Measurements from ENCODE around the gene PNPLA2.

The PNPLA2 gene

DNA sequence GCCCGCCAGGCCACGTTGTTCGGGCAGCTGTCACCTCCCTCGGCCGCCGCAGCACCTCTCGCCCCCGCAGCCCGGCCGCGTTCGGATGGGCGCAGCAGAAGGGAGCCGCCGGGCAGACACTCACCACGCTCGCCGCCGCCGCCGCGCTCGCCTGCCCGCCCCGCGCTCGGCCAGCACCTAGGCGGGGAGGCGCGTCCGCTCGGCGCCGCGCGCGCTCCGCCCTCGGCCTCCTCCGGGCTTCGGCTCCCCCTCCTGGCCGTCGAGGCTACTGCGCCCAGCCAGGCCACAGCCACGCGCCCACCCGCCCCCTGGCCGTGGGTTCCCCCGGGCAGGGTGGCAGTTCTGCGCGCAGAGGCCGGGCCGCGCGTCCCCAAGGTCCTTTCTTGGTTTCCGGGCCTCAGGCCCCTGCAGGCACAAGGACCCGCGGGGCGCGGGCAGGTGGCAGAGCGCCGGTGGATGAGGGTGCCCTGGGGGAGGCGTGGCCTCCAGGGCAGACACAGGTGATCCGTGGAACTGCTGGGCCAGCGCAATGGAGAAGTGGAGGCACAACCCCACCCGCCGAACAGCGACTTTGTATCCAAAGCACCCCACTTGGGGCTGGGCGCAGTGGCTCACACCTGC, 20.5 kb upstream of the PNPLA2 start, which contains the start of gene SLC25A22:
TSS of gene SLC25A22 (minus strand) at position 189 of the 621 bp plus-strand sequence. CDS start 3,275 bp downstream, outside the sequence.
- DNase-seq (ENCODE audit: low read depth) = peak; percentile 78

DNA sequence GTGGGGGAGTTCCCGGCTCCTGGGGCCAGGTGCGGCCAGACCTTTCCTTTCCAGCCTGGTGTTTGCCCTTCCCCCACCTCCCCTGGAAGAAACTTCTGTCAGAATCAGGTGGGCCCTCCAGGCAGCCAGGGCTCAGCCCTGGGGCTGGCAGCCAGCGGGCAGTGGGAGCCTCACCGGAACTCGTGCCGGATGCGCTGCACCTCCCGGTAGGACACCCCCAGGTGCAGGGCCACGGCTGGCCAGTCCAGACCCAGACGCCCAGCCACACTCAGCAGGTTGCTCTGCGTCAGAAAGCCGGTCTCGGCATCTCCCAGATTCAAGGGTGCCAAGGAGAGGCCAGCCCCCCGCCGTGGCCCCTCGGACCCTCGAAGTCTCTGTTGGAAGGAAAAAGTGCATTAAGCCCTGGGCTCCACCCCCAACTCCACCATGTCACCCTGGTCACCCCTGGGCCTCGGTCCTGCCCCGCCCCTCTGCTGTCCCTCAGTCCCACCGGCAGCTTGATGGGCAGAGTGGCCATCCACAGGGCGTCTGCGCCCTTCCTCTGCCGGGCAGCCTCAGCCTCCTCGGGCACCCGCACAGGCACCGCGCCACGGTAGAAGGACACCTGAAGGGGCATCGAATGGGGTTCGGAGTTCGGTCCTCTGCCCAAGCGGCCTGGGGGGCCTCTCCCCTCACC, 18.9 kb upstream of the PNPLA2 start:
- DNase-seq (ENCODE audit: low read depth) = no peak

DNA sequence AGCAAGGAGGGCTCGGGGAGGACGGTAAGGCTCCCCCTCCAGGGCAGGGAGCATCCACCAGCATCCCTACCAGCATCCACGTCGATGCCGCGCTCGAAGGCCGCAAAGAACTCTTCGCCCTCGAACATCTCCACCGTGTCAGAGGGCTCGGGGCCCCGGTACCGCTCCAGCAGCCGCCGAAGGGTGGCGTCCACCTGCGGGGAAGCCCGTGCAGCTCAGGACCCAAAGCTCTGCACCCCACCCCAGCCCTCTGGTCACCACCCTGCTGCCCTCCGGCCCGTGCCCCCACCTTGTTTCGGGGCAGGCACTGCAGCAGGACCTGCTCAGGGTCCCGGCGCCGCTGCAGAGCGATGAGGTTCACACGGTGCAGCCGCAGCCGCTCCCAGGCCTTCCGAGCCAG, 18.2 kb upstream of the PNPLA2 start:
- DNase-seq (ENCODE audit: low read depth) = no peak

DNA sequence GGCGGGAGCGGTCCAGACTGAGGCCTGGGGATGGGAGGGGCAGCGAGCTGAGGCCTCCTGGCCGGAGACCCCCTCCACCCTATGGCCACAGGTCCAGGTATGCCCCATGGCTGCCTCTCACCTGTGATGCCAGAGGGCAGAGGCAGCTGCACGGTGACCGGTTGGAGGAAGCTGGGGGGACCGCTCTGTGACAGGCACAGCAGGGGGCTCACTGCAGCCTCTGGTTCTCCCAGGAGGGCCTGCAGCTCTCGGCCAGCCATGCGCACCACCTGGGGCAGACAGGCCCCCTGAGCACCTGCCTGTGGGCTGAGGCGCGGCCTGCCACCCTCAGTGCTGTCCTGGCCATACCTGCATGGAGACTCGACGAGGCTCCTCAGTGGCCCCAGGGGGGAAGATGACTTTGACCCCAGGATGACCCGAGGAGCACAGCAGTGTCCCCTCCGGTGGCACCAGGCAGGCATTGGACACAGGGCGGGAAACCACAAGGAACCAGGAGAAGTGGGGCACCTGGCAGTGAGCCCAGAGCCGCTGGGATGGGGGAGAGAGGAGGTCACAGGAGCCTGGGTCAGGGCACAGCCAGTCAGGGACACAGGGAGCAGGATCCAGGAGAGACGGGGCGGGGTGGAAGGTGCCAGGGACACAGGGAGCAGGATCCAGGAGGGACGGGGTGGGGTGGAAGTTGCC, 17.5 kb upstream of the PNPLA2 start:
- DNase-seq (ENCODE audit: low read depth) = no peak

DNA sequence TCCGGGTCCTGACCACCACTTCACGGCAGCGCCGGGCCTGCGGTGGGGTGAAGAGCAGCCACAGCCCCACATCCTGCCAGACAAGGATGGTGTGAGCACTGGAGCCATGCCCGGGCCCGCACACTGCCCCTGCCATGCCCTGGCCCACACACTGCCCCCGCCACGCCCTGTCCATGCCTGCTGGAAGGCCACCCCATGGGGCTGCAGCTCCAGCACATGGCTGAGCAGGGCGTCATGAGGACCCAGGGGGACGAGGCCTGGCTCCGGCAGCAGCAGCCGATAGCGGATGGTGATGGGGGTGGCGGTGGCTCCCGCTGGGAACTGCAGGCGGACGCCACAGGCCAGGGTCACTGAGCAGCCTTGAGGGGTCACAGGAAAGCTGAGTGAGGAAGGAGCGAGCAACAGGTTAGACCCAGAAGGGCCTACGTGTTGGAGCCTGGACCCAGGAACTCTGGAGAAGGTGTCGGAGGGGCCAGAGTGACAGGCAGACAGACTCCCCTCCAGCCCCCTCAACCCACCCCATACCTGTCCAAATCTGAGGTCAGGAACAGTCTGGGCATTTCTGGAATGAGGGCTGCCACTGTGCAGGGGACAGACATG, 16.6 kb upstream of the PNPLA2 start:
- DNase-seq (ENCODE audit: low read depth) = no peak

DNA sequence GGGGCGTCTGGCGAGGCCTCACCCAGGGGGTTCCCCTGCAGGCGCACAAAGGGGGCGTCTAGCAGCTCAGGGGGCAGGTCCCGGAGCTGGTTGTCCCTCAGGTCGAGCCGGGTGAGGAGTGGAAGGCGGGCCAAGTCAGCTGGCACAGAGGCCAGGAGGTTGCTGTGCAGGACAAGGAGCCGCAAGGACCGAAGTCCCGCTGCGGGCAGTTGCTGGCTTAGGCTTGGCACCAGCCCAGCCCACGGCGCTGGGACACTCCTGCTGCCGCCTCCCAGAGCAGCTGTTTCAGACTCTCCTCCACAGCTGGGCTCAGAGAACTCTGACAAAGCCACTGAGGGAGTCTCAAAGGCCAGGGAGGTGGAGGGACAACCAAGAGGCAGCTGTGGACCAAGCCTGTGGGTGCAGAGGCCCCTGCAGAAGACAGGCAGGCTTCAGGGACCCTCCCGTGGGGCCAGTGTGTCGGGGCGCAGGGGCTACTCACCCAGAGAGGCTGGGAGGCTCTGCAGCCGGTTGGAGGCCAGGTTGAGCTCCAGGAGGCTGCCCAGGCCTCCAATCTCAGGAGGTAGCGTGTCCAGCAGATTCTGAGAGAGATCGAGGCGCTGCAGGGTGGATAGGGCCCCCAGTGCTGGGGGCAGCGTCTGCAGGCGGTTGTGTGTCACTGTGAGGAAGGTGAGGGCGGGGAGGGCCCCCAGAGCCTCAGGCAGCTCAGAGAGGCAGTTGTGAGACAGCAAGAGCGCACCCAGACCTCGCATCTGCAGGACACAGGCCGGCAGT, 15.8 kb upstream of the PNPLA2 start:
- DNase-seq (ENCODE audit: low read depth) = no peak

DNA sequence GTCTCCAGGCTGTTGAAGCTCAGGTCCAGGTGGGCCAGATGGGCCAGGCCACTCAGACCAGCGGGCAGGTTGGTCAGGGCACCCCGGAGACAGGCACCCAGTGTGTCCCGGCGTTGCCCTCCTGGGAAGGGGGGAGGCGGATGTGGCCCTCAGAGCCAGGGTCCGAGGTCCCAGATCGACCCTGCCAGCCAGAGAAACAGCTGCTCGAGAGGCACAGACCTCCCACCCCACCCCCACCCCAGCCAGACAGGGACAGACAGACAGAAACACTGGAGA, 15.3 kb upstream of the PNPLA2 start:
- DNase-seq (ENCODE audit: low read depth) = no peak

DNA sequence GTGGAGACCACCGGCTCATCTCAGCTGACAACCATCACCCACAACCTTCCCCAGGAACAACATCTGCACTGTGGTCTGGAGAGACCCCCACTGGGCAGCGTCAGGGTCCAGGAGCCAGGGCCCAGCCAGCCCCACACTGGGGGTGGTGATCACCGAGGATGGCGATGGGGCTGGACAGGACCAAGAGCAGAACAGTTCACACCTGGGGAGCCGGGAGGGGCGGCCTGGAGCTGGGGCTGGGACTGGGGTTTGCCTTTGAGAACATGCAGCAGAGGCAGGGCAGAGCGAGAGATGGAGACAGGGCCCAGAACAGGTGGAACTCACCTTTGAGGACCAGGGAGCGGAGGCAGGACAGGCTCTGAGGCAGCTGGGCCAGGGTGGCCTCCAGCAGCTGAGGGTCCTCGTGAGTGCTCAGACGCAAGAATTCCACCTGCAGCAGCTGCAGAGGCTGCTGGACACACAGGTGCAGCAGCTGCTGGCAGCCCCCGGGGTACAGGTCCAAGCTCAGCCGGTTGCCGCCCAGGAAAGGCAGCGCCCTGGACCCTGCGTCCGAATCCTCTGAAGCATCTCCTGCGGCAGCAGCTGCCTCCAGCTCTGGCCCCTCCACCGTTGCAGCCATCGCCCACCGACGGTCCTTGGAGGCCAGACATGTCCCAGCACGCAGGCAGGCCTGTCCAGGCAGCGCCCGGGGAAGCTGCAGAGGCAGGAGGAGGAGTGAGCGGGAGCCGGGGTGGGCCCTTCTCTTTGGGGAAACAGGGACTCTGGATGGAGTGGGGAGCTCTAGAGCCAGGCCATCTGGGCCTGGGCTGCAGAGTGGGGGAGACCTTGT, 14.7 kb upstream of the PNPLA2 start:
- peak; percentile 24 for DNase-seq (ENCODE audit: low read depth)

DNA sequence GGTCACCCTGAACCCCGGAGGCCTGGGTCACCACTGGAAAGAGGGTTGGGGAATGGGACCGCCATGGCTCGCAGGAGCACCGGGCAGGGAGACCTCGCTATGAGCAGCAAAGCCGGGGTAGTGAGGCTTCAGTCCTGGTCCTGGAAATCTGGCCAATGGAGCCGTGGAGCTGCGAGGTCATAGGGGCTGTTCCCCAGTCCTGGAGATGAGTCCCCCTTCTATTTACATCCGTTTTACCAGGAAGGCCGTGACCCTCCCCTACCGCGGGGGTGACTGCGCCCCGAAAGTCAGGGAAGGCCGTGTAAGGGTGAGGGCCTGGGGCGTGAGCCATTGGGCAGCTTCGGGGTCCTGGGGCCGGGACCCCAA, 14.1 kb upstream of the PNPLA2 start:
- no peak for DNase-seq (ENCODE audit: low read depth)

DNA sequence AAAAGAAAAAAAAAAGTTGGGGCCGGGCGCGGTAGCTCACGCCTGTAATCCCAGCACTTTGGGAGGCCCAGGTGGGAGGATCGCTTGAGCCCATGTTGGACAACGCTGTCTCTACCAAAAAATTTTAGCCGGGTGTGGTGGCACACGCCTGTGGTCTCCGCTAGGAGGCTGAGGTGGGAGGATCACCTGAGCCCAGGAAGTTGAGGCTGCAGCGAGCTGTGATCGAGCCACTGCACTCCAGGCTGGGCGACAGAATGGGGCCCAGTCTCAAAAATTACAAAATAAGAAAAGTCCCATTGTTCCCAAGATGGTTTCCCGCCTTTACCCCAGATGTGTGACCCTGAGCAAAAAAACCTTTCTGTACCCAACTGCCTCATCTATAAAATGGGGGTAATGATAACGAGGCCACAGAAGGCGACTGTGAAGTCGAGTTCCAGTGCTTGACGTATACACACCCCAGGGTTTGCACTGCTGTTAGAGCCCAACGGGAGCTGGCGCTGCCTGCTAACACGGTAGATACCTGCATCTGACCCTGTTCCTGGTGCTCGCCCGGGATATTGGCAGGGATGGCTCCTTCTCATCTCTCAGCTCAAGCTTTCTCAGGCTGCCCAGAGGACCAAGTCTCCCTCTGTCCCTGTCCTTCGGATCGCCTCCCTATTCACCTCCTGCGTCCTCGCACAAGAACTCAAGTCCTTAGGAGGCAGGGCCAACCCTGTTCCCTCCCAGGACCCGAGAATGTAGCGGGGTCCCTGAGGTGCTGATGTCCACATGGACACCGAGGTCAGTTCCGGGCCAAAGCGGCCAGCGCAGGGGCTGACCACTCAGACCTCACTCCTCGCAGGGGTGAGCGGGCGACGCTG, 10.1 kb upstream of the PNPLA2 start:
- no peak for DNase-seq (ENCODE audit: low read depth)

DNA sequence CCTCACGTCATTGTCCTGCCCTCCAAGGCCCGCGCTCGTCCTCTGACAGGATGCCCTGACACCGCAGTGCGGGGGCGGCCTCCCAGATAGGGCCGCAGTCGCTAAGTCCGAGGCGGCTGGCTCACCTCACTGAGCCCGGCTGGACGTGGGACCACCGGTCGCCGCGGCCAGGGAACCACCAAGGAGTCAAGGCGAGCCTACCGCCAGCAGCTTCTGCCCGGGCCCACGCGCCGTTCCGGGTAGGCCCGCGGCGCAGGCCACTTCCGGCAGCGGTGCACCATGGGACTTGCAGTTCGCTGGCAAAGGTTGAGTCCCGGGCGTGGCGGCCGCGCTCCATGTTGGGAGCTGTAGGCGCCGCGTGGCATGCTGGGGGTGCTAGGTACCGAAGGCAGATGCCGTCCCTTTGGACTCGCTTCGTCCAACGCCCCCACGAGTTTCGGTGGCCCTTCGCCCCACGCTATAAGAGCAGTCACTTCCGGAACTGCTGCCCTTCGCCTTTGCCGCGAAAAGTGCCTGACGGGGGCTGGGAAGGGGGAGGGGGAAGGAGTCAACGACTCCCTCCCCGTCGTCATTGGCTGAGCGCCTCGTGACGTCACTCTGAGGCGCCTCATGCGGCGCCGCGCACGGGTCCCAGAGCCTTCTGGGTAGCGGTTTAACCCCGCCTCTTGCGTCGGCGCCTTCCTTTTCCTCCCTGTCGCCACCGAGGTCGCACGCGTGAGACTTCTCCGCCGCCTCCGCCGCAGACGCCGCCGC, 9.3 kb upstream of the PNPLA2 start, which contains the start of gene RPLP2:
TSS of gene RPLP2 (plus strand) at position 681 of the 753 bp plus-strand sequence. CDS start 268 bp downstream, outside the sequence.
- DNase-seq (ENCODE audit: low read depth) = peak; percentile 96

DNA sequence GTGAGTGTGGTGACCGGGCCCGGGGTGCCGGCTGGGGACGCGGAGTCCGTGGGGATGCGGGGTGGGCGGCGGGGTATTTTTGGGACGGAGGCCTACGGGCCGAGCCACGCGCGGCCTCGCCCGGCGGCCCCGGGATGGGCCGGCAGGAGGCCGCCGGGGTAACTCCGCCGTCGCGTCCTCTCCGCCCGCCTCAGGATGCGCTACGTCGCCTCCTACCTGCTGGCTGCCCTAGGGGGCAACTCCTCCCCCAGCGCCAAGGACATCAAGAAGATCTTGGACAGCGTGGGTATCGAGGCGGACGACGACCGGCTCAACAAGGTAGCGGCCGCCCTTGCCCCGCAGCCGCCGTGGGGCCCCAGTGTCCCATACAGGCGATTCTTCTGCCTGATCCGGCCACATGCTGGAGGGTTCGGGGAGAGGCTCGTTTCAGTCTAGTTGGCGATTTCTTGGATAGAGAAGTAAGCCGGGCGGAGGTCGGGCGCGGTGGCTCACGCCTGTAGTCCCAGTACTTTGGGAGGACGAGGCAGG, 8.6 kb upstream of the PNPLA2 start:
- no peak for DNase-seq (ENCODE audit: low read depth)

DNA sequence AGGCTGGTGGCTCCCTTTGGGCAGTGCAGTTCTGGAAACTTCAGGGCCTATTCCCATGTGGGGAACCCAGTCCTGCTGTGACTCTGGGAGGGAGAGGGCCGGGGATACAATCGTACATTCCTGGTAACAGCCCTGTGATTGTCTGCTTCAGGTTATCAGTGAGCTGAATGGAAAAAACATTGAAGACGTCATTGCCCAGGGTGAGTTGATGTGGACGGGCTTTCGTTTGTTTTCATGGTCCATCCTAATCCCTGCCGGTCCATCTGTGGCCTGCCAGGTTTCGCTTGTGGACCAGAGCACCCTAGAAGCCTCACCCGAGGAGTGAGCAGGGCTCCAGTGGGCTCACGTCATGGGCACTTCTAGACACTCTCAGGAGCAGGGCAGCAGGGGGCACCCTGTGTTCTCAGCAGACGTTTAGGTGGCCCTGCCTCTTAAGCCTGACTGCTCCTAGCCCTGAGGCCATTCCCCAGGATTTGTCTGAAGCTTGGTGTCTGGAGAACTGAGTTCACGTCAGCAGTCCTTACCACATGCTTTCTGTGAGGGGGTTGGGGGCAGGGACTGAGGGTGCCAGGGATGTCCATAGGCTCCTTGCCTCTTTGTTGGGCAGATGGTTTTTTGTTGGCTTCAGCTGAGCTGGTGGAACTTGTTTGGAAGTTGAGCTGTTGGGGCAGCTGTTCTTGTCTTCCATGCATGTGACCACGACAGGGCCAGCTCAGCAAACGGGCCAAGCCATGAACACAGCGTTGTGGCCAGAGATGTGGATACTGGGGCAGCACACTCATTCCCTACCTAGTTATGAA, 7.1 kb upstream of the PNPLA2 start:
- DNase-seq (ENCODE audit: low read depth) = peak; percentile 42

DNA sequence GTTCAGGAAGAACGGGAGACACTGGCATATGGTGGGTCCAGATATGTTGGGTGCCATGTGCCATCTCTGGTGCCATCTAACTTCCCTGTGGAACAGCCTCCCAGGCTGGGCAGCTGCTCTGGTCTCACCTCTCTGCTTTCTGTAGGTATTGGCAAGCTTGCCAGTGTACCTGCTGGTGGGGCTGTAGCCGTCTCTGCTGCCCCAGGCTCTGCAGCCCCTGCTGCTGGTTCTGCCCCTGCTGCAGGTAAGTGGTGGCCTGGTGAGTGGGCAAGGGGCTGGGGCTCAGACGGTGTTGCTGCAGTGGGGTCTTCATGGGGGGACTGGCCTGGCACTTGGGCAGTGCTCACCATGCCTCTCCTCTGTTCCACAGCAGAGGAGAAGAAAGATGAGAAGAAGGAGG, 6.3 kb upstream of the PNPLA2 start:
- DNase-seq (ENCODE audit: low read depth) = no peak

DNA sequence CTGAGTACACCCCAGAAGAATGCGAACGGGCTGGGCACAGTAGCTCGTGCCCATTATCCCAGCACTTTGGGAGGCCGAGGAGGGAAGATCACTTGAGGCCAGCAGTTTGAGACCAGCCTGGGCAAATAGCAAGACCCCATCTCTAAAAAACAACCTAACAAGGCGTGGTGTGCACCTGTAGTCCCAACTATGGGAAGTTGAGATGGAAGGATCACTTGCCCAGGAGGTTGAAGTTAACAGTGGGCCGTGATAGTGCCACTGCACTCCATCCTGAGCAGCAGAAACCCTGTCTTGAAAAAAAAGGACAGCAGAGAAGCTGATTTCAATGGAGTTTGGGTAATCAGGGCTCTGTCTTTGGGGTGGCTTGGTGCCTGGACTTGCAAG, 5.7 kb upstream of the PNPLA2 start:
- no peak for DNase-seq (ENCODE audit: low read depth)

DNA sequence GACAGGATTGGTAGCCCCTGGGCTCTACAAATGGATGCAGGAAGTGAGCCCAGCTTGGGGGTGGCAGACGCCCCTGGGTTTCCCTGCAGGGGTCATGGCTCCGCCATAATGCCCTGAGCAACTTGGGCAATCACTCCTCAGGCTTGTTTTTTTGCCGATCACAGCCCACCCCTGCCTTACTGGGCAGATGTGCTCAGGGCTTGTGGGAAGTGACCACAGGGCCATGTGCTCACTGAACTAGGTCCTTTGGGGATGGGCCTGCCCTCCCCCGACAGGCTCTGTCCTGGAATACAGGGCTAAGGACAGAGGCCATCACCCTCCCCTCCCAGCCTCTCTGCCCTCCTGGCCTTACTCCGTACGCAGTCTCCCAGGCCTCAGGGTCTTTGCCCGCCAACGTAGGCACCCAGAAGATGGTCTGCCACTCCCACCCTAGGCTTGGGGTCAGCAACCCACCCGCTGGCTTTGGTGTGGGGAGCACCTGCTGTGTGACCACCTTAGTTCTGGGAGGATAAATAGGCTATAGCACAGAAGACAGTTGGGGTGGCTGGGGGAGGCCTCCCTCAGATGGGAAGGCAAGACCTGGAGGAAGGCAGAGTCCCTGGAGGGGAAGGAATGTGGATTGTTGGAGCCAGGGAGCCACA, 5.1 kb upstream of the PNPLA2 start:
- DNase-seq (ENCODE audit: low read depth) = no peak

DNA sequence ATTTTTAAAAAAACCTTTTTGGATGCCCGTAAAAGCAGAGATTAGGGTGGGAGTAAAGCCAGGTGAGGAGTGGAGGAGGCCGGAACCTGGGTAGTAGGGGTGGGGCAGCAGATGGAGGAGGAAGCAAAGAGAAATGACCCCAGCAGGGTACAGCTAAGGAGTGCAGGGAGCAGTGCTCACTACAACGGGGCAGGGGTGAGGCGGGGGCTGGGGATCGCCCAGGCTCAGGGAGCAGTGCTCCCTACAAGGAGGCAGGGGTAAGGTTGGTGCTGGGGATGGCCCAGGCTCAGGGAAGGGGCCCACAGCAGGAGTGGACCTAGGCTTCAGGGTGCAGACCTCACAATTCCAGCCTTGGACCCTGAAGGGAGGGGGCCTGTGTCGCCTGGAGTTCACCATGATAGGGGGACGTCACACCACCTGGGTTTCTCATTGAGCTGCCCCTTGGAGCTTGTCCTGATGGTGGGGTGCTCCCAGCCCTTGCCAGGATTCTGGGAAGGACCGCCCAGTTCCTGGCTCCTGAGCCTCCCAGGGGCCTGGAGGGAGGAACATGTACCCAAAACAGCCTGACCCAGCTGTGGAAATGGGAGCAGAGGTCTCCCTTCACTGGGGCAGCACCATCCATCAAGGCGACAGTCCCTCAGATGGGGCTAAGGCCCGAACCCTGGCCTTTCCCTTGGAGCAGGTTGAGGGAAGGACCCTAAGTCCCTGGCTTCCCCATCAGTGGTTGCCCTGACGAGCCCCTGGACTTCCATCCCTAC, 2.9 kb upstream of the PNPLA2 start:
- DNase-seq (ENCODE audit: low read depth) = no peak

DNA sequence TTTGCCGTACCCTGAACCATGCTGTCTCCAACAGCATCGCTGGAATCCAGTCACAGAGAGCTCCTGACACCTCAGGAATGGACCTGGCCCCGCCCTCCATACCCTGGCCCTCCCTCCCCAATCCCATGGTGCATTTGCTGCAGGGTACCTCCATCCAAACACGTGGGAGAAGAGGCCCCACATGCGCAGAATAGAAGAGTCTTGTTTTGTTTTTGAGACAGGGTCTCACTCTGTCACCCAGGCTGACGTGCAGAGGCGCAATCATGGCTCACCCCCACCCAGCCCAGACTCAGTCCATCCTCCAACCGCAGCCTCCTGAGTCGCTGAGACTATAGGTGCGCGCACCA, 2.3 kb upstream of the PNPLA2 start:
- no peak for DNase-seq (ENCODE audit: low read depth)
